Activated CD4-positive, alpha-beta memory T cell treated with anti-CD3 and anti-CD28 coated beads for 36 hours (primary cell): ENCODE data around the gene ZNF638. TPM values are rescaled to one million over a fixed set of nuclear protein-coding genes. Genes with fewer than 3 reads are reported as not detected.
"Not testable (repeated sequence)": the region's sequence is repeated elsewhere in the genome, so short reads cannot be mapped to it uniquely, and the experiment has no call there.

Experiments
- CTCF ChIA-PET: fragments of 350-600 bp; sonication (Branson Sonifier 250); formaldehyde crosslinking; loops from one replicate; lab custom pipeline; 2021; ENCODE audit warnings: antibody characterized with exemption, inconsistent platforms; lab: Charles Lee
- POLR2A ChIA-PET: fragments of 350-600 bp; sonication (Branson Sonifier 250); formaldehyde crosslinking; loops from one replicate; lab custom pipeline; 2021; ENCODE audit warnings: antibody characterized with exemption; lab: Charles Lee
- DNase-seq: peaks from one replicate; pipeline ENCODE4 v3.0.0-alpha.2; 2020
- H3K27ac Mint-ChIP-seq: one replicate; pipeline ENCODE4 v1.8.0; 2021; ENCODE audit warnings: mixed read lengths
- H3K27me3 Mint-ChIP-seq: one replicate; pipeline ENCODE4 v1.8.0; 2021; ENCODE audit warnings: mixed read lengths
- H3K36me3 Mint-ChIP-seq: one replicate; pipeline ENCODE4 v1.8.0; 2021; ENCODE audit warnings: mixed read lengths
- H3K4me1 Mint-ChIP-seq: one replicate; pipeline ENCODE4 v1.8.0; 2021; ENCODE audit warnings: low read depth, mixed read lengths
- H3K4me3 Mint-ChIP-seq: one replicate; pipeline ENCODE4 v1.8.0; 2021; ENCODE audit warnings: mild to moderate bottlenecking, mixed read lengths
- H3K9me3 Mint-ChIP-seq: one replicate; pipeline ENCODE4 v1.8.0; 2021; ENCODE audit warnings: mixed read lengths
- intact Hi-C: fragments of 100-400 bp; cut with micrococcal nuclease; formaldehyde crosslinking; loops from one replicate; pipeline ENCODE4 v1.15.1; 2023
- total RNA-seq, 2 experiments: library from RNA; stranded (reverse); gene quantifications; one replicate each; pipeline ENCODE4 v1.2.3, GENCODE V29; 2021

Gene ZNF638
- total RNA-seq, 2 experiments from 2014 or later = 74.2 to 87.4 TPM

DNA sequence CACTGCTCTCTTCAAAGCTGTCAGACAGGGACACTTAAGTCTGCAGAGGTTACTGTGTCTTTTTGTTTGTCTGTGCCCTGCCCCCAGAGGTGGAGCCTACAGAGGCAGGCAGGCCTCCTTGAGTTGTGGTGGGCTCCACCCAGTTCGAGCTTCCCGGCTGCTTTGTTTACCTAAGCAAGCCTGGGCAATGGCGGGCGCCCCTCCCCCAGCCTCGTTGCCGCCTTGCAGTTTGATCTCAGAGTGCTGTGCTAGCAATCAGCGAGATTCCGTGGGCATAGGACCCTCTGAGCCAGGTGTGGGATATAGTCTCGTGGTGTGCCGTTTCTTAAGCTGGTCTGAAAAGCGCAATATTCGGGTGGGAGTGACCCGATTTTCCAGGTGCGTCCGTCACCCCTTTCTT is 85.3 kb downstream of the ZNF638 start:
- peak; percentile 39 for DNase-seq
- H3K27ac Mint-ChIP-seq, CTCF ChIA-PET, H3K9me3 Mint-ChIP-seq, H3K36me3 Mint-ChIP-seq, intact Hi-C loops, POLR2A ChIA-PET, H3K27me3 Mint-ChIP-seq, H3K4me1 Mint-ChIP-seq: not testable (repeated sequence)
- H3K4me3 Mint-ChIP-seq = peak overlapping the region; percentile 72

DNA sequence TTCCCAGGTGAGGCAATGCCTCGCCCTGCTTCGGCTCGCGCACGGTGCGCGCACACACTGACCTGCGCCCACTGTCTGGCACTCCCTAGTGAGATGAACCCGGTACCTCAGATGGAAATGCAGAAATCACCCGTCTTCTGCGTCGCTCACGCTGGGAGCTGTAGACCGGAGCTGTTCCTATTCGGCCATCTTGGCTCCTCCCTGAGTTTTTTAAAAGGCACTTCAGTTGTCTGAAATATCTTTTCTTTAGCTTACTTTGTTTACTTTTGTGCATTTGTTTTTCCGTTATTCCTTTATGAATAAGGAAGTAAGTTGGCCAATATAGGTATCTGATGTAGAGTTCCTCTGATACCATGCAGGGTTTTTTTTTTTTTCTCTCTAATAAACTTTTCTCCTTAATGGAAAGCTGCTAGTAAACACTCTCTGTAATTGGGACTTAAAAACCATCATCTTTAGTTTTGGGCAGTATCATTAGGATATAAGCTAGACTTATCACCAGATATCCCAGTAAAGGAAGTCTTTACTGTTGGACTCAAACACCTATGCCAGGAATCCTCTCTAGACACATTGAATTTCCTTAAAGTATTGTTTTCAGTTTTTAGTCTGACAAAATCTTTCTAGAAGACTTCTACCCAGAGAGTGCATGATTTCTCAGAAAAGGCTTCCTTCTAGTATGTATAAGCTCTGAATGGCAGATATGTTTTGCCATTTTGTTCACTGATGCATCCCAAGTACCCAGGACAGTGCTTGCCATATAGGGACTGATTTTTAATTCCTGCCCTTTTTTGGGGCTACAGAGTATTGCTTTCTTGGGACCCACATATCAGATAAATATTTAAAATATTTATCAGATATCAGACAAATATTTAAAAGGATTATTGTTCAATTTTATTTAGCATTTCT is 86.0 kb downstream of the ZNF638 start:
- ChIA-PET POLR2A (no interaction called here), CTCF (interaction anchor here (1.1 to 1.4 kb wide), 3 partner anchors 15 to 118 kb away, joined by 3 to 5 read pairs (median 3); no protein-coding TSS in a partner anchor)
- no peaks in the 10 kb centered on the region for H3K27me3 Mint-ChIP-seq
- no peaks in the 10 kb centered on the region for H3K9me3 Mint-ChIP-seq
- peaks cover 6% of the 10 kb centered on the region for H3K36me3 Mint-ChIP-seq
- intact Hi-C loops = no loop called here
- no peak for DNase-seq
- peak overlapping the region; percentile 76 for H3K27ac Mint-ChIP-seq
- H3K4me1 Mint-ChIP-seq = peaks cover 6% of the 10 kb centered on the region
- H3K4me3 Mint-ChIP-seq = peak overlapping the region; percentile 72

DNA sequence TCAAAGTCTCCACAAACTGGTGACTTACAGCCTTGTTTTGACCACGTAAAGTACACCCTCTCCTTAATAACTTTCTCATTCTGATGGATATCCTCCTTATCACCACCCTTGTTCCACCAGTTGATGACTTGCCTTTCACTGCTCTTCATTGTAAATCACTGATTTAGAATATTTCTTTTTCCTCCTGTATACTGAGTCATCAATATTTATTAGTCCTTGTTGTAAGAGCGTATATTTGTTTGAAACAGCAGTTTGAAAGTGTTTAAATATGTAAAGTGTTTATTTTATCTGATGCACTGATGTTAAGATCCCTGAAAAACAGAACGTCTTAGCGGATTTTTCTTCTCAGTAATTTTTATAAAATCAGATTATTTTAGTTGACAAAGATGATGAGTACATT is 87.6 kb downstream of the ZNF638 start:
- no peak for DNase-seq
- Mint-ChIP-seq H3K27ac (no peak overlapping the region), H3K27me3 (no peaks in the 10 kb centered on the region), H3K4me1 (peaks cover 6% of the 10 kb centered on the region), H3K4me3 (no peak overlapping the region), H3K9me3 (no peaks in the 10 kb centered on the region), H3K36me3 (peaks cover 18% of the 10 kb centered on the region)
- POLR2A ChIA-PET = no interaction called here
- CTCF ChIA-PET = no interaction called here
- intact Hi-C loops = no loop called here

DNA sequence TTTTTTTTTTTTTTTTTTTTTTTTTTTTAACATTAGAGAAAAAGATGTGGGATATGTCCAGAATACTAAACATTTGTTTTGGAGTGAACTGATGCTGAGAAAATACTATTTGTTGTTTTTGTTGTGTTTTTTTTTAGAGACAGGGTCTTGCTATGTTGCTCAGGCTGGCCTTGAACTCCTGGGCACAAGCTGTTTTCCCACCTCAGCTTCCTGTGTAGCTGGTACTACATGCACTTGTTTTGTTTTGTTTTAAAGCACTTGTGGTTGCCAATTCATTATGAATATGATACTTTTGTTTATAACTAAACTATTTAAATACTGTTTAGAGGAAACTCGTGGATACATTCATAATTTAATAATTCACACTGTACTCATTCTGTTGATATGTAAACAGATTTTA is 88.4 kb downstream of the ZNF638 start:
- H3K27ac Mint-ChIP-seq = no peak overlapping the region
- intact Hi-C loops = no loop called here
- H3K4me3 Mint-ChIP-seq = no peak overlapping the region
- no peaks in the 10 kb centered on the region for H3K9me3 Mint-ChIP-seq
- H3K27me3 Mint-ChIP-seq = no peaks in the 10 kb centered on the region
- peaks cover 24% of the 10 kb centered on the region for H3K36me3 Mint-ChIP-seq
- peaks cover 6% of the 10 kb centered on the region for H3K4me1 Mint-ChIP-seq
- POLR2A ChIA-PET = no interaction called here
- CTCF ChIA-PET = no interaction called here
- no peak for DNase-seq

DNA sequence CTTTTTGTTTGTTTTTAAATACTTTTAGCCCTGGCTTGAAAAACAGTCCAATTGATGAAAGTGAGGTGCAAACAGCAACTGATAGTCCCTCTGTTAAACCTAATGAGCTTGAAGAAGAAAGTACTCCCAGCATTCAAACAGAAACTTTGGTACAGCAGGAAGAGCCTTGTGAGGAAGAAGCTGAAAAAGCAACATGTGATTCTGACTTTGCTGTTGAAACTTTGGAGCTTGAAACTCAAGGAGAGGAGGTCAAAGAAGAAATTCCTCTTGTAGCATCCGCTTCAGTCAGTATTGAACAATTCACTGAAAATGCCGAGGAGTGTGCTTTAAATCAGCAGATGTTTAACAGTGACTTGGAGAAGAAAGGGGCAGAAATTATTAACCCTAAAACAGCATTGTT is 91.2 kb downstream of the ZNF638 start:
- Mint-ChIP-seq H3K4me3 (no peak overlapping the region), H3K27ac (no peak overlapping the region), H3K27me3 (no peaks in the 10 kb centered on the region), H3K9me3 (no peaks in the 10 kb centered on the region), H3K4me1 (peaks cover 2% of the 10 kb centered on the region), H3K36me3 (peaks cover 37% of the 10 kb centered on the region)
- intact Hi-C loops = no loop called here
- DNase-seq = no peak
- ChIA-PET POLR2A (no interaction called here), CTCF (no interaction called here)

DNA sequence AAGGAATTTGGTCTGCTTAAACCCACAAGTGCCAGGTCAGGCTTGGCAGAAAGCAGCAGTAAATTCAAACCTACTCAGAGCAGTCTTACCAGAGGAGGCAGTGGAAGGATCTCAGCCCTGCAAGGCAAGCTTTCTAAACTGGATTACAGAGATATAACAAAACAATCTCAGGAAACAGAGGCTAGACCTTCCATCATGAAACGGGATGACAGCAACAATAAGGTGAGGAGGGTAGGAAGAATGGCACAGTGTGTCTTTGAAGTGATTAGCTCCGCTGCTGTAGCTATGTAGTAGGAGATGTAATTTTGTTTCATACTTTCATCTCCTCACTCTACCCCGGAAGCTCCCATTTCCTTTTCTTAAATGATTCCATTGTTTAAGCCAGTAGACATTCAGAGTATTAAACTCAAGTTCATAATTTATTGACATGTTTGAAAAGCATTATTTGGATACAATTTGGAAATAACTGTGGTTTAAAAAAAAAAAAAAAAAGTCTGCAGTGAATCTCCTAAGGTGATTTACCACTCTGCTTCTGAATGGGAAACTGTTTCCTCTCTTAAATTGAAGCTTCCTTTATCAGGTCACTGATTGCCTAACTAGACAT is 92.3 kb downstream of the ZNF638 start:
- peaks cover 2% of the 10 kb centered on the region for H3K4me1 Mint-ChIP-seq
- intact Hi-C loops = no loop called here
- H3K36me3 Mint-ChIP-seq = peaks cover 41% of the 10 kb centered on the region
- no peak overlapping the region for H3K4me3 Mint-ChIP-seq
- ChIA-PET POLR2A (no interaction called here), CTCF (no interaction called here)
- no peak overlapping the region for H3K27ac Mint-ChIP-seq
- H3K27me3 Mint-ChIP-seq = no peaks in the 10 kb centered on the region
- DNase-seq = no peak
- no peaks in the 10 kb centered on the region for H3K9me3 Mint-ChIP-seq

DNA sequence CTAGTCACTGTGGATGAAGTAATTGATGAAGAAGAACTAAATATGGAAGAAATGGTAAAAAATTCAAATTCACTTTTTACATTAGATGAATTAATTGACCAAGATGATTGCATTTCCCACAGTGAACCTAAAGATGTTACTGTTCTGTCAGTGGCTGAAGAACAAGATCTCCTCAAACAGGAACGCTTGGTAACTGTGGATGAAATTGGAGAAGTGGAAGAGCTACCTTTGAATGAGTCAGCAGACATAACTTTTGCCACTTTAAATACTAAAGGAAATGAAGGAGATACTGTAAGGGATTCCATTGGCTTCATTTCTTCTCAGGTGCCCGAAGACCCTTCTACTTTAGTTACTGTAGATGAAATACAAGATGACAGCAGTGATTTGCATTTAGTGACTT is 95.1 kb downstream of the ZNF638 start:
- intact Hi-C loops = no loop called here
- Mint-ChIP-seq H3K9me3 (no peaks in the 10 kb centered on the region), H3K4me3 (no peak overlapping the region), H3K27ac (no peak overlapping the region), H3K36me3 (peaks cover 44% of the 10 kb centered on the region), H3K27me3 (no peaks in the 10 kb centered on the region), H3K4me1 (no peaks in the 10 kb centered on the region)
- DNase-seq = no peak
- CTCF ChIA-PET = no interaction called here
- POLR2A ChIA-PET = no interaction called here

DNA sequence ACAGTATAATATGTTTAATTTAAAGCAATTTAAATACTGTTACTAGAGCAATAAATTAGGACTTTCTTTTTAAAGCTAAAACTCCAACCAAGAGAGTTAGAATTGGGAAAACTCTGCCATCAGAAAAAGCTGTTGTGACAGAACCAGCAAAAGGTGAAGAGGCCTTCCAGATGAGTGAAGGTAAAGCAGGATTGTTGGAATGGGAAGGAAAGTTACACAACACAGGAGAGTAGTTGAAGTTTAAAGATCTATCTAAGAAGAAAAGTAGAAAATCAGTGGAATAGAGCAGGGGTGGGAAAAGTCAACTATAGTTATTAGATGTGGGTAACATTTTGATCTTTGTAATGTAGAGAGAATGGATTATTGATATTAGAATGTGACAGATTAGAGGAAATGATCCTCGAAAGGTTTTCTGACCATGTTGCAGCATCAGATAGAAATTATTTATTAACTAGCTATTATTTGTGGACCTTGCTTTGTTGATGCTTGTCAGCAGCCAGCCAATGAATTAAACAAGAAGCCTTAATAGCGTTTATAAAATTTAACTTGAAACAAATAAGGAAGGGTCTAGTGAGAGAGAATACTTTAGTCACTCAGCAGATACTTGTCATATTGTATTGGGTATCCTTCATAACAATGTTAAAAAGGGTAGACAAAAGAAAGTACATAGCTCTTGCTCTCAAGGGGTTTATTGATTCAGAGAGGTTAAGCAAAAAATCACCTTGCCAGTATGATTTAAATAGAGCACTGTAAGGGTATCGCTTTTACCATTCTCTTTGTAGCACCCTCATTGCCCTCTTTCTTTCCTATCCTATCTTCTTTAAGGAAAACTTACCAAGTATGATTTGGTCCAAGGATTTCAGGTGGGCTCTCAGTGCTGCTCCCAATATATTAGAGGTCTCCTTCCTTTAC is 97.1 kb downstream of the ZNF638 start:
- ChIA-PET CTCF (interaction anchor here (1.6 kb wide), 1 partner anchor 97 kb away, joined by 4 read pairs; the partner anchor contains the start of gene ZNF638), POLR2A (no interaction called here)
- no peak for DNase-seq
- Mint-ChIP-seq H3K27me3 (no peaks in the 10 kb centered on the region), H3K4me1 (no peaks in the 10 kb centered on the region), H3K9me3 (no peaks in the 10 kb centered on the region), H3K36me3 (peaks cover 44% of the 10 kb centered on the region), H3K4me3 (no peak overlapping the region), H3K27ac (no peak overlapping the region)
- intact Hi-C loops = no loop called here

DNA sequence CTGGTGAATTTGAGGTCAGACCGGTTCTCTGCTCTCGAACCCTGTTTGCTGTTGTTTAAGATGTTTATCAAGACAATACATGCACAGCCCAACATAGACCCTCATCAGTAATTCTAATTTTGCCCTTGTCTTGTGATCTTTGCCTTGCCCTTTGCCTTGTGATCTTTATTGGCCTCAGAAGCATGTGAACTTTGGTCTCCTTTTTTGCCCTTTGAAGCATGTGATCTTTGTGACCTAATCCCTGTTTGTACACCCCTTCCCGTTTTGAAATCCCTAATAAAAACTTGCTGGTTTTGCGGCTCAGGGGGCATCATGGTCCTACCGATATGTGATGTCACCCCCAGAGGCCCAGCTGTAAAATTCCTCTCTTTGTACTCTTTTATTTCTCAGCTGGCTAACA is 113.6 kb downstream of the ZNF638 start:
- intact Hi-C loops, CTCF ChIA-PET, POLR2A ChIA-PET, H3K4me1 Mint-ChIP-seq, DNase-seq, H3K27me3 Mint-ChIP-seq, H3K9me3 Mint-ChIP-seq, H3K27ac Mint-ChIP-seq, H3K36me3 Mint-ChIP-seq, H3K4me3 Mint-ChIP-seq: not testable (repeated sequence)

DNA sequence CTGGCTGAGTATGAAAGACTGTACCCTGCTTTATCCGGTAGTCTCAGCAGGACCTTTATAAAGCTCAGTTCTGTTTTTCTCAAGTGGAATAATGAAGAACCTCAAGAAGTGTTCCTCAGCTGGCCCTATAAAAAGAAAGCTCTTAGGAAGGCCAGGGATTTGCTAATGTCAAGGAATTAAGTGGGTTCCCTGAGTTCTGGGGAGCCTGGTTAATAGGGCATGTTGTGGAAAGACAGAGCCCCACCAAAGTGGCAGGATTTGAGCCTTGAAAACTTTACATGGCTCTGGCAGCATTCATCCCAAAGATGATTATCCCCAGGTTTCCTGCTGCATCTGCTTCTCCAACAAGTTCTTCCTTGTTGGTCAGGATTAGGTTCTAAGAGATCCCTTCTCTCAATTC is 114.9 kb downstream of the ZNF638 start:
- Mint-ChIP-seq H3K36me3 (peaks cover under 1% of the 10 kb centered on the region), H3K27ac (no peak overlapping the region), H3K4me3 (no peak overlapping the region), H3K9me3 (no peaks in the 10 kb centered on the region), H3K4me1 (no peaks in the 10 kb centered on the region), H3K27me3 (peaks cover 1% of the 10 kb centered on the region)
- CTCF ChIA-PET = interaction anchor here (1.3 to 1.8 kb wide), 3 partner anchors 11 to 15 kb away, joined by 3 to 10 read pairs (median 4); no protein-coding TSS in a partner anchor
- DNase-seq = no peak
- intact Hi-C loops = no loop called here
- POLR2A ChIA-PET = no interaction called here

DNA sequence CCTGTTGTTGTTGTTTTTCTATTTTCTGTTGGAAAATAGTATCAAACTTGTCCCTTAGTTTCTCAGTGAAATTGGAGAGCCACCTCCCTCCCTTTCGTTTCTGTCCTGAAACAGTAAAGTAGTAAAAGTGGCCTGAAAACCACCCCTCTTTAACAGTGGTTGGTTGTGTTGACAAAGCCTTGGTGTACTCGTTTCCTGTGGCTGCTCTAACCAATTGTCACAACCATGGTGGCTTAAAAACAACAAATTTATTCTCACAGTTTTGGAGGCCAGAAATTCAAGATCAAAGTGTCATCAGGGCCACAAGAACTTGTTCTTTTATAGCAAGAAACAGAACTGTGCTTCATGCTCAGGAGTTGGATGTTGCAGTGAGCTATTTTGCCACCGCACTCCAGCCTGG is 117.8 kb downstream of the ZNF638 start:
- Mint-ChIP-seq H3K36me3 (no peaks in the 10 kb centered on the region), H3K27ac (no peak overlapping the region), H3K4me1 (peaks cover 10% of the 10 kb centered on the region), H3K27me3 (peaks cover 12% of the 10 kb centered on the region), H3K9me3 (no peaks in the 10 kb centered on the region), H3K4me3 (no peak overlapping the region)
- no peak for DNase-seq
- ChIA-PET POLR2A (no interaction called here), CTCF (interaction anchor here (1.5 to 3.7 kb wide), 2 partner anchors 11 to 61 kb away, joined by 3 to 25 read pairs; no protein-coding TSS in a partner anchor)
- intact Hi-C loops = no loop called here

DNA sequence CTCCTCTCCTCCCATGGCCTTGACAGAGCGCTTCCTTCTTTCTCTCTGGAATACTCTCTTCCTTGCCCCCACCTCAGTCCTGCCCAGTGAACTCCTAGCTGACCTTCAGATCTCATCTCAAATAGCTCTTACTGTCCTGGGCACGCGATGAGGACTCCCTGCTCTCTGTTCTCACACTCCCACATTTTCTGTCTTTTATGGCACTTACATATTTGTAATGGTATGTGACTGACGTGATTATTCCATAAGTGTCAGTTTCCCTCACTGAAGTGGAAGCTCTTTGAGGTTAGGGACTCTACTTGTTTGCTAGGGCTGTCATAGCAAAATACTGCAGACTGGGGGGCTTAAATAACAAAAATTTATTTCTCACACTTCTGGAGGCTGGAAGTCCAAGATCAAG is 120.1 kb downstream of the ZNF638 start:
- H3K4me1 Mint-ChIP-seq = peaks cover 10% of the 10 kb centered on the region
- H3K27me3 Mint-ChIP-seq = peaks cover 30% of the 10 kb centered on the region
- H3K27ac Mint-ChIP-seq = no peak overlapping the region
- DNase-seq = no peak
- no peaks in the 10 kb centered on the region for H3K36me3 Mint-ChIP-seq
- ChIA-PET CTCF (interaction anchor here (0.6 to 3.7 kb wide), 4 partner anchors 8 to 59 kb away, joined by 3 to 25 read pairs (median 3); no protein-coding TSS in a partner anchor), POLR2A (interaction anchor here (0.6 kb wide), 1 partner anchor 242 kb away, joined by 5 read pairs; no protein-coding TSS in a partner anchor)
- H3K9me3 Mint-ChIP-seq = no peaks in the 10 kb centered on the region
- no peak overlapping the region for H3K4me3 Mint-ChIP-seq
- intact Hi-C loops = no loop called here
